ENCODE measurements around the gene CYP4F8.
"Not testable (repeated sequence)": the region's sequence is repeated elsewhere in the genome, so short reads cannot be mapped to it uniquely, and the experiment has no call there.

CYP4F8 gene

GRCh38 chr19:15614507-15615379, at the start of gene CYP4F8:
Gene CYP4F8 (plus strand): TSS chr19:15615218. CDS start chr19:15615617, 399 bp downstream.
- DNase-seq = no peak

DNA sequence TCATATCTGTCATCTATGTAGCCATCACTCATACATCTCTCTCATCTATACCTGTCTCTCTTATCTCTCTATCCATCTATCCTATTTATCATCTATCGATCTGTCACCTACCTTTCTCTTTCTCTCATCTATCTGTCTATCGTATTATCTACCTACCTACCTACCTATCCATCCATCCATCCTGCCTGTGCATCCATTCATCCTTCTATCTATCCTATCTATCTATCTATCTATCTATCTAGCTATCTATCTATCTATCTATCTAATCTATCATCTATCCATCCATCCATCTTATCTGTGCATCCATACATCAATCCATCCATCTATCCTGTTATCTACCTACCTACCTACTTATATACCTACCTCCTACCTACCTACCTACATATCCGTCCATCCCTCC, 44.6 kb upstream of the CYP4F8 start:
- DNase-seq = no peak

GRCh38 chr19:15575406-15575805, 39.6 kb upstream of the CYP4F8 start:
- DNase-seq = no peak

DNA sequence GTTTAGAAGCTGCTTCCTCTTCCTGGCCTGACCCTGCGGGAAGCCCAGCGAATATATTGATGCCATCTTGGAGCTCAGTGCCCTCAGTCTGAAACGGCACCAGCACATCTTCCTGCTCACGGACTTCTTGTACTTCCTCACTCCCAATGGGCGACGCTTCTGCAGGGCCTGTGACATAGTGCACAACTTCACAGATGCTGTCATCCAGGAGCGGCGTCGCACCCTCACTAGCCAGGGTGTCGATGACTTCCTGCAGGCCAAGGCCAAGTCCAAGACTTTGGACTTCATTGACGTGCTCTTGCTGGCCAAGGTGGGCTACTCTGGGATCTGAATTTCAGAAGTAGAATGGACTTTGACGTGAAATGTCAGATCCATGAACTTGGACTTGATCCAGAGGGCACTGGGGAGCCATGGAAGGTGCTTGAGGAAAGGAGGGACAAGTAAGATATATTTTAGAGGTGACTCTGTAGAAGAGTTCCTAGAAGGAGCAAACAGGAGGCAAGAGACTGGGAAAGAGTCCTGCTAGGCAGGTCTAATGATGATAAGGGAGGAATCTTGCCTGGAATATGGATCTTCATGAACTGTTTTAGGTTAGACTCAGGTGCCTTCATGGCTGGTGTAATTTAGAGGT, 38.4 kb upstream of the CYP4F8 start:
- DNase-seq = no peak

DNA sequence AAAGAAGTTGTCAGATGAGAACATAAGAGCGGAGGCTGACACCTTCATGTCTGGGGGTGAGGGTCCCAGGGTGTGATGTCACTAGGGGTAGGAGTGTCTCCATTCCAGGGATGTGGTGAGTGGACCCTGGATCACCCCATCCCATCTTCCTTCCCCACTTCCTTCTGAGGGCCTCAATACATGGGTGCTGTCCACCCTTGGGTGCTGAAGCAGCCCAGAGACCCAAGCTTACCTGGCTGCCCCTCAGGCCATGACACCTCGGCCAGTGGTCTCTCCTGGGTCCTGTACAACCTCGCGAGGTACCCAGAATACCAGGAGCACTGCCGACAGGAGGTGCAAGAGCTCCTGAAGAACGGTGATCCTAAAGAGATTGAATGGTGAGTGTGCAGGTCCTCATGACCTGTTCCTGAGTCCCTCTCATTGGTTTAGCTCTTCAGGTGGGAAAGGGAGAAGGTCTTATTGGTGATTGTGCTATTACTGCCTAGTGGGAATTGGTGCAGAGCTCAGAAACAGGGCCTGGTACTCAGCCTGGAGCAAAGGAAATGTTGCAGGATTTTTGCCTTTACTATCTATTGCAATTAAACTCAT, 37.7 kb upstream of the CYP4F8 start:
- DNase-seq = no peak

DNA sequence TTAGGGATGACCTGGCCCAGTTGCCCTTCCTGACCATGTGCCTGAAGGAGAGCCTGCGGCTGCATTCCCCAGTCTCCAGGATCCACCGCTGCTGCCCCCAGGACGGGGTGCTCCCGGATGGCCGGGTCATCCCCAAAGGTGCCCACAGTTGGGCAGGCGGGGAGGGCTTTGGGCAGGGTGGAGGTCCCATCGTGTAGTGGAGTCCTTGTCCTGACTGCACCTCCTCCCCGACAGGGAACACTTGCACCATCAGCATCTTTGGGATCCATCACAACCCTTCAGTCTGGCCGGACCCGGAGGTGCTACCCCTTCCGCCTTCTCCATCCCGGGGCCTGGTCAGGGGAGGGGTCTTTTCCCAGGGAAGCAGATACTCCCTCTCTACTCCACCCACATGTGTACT, 31.7 kb upstream of the CYP4F8 start:
- peak in 1 of 51 donors; percentile 1 for DNase-seq

DNA sequence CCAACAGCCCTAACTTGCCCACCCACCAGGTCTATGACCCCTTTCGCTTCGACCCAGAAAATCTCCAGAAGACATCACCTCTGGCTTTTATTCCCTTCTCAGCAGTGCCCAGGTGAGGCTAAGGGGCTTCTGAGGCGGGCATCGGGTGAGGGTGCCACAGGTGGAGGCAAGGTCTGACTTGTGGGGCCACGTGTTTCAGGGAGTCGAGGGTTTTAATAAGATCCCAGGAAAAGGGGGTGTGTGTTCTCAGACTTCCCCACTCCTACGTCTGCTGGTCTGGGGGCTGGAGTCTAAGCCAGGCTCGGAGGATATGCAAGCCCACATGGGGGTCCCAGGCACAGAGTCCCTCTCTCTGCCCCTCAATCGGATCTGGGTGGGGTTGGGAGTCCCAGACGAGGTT, 30.9 kb upstream of the CYP4F8 start:
- no peak for DNase-seq

GRCh38 chr19:15584541-15585115, 30.4 kb upstream of the CYP4F8 start:
- DNase-seq = peak in 45 of 51 donors; percentile 2 to 74 (median 37)

DNA sequence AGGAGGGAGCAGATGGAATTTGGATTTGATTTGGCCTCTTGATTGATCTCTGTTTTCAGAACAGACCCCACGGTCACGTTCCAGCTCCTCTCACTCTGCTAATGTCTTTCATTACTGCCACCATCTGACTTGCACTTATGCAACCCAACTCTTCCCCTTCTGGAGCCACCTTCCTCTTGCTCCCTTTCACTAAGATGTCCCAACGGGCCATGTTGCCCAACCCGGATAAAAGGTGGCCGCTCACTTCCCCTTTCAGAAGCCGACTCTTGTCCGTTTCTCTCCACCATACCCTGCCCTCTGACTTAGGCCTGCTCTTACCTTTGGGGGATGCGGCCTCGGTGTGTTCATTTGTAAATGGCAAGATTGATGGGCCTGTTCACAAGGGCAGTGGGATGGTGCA, 27.4 kb upstream of the CYP4F8 start:
- DNase-seq = peak in 4 of 51 donors; percentile 8 to 20 (median 8)

DNA sequence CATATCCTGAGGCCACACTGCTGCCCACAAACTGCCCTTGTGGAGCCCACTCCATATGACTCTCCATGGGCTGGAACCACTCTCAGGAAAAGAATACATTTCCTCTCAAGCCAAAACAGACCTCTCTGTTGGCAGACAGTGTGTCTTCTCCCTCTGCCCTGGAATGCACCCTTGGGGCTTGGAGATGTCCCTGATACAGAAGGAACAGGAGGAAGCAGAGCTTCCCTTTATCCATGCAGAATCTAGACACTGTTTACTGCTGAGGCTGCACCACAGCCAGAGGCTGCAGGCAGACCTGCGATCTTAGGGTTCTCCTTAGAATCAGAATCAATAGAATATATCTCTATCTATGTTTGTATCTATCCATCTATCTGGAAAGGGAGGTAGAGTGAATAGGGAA, 26.8 kb upstream of the CYP4F8 start:
- DNase-seq = no peak

GRCh38 chr19:15589760-15590451, 25.1 kb upstream of the CYP4F8 start:
- no peak for DNase-seq

DNA sequence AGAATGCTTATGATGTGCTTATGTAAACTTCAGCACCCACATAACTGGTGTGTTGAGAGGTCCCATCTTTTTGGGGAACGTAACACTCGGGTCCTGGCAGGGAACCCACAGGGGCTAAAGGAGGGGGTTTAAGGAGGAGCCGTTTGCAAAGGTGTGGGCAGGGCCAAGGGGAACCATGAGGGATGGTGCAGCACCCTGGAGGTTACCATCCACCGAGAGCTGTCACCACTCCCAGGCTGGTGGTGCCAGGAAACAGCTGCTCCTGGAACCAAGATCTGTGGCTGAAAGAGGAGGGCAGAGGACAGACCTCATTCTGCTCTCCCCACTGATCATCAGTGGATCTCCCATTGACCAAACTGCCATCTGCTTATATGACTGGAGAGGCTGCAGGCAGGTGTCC, 23.2 kb upstream of the CYP4F8 start:
- DNase-seq = no peak

DNA sequence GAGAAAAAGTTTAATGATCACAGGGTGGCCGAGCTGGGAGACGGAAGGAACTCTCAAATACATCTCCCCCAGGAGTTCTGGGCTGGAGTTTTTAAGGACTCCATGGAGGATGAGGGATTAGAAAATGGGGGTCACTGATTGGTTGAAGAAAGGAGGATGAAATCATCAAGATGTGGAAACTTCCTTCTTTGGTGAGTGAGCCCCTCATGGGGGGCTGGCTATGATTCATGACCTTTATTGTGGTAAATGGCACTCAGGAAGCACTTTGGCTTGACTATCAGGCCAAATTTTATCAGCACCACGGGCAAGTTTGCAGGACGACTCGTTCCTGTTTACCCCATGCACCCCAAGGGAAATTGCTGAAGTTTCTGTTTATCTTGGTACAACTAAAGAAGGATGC, 22.5 kb upstream of the CYP4F8 start:
- not testable (repeated sequence) for DNase-seq

DNA sequence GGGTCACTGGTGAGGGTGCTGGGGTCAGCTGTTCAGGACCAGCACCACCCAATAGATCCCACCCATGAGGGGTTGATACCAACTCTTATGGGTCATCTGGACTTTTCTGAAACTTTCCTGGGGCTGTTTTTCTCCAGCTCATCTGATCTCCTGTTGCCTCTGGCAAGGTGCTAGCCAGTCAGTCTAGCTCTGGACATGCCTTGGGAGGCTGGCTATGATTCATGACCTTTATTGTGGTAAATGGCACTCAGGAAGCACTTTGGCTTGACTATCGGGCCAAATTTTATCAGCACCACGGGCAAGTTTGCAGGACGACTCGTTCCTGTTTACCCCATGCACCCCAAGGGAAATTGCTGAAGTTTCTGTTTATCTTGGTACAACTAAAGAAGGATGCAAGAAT, 21.3 kb upstream of the CYP4F8 start:
- not testable (repeated sequence) for DNase-seq

DNA sequence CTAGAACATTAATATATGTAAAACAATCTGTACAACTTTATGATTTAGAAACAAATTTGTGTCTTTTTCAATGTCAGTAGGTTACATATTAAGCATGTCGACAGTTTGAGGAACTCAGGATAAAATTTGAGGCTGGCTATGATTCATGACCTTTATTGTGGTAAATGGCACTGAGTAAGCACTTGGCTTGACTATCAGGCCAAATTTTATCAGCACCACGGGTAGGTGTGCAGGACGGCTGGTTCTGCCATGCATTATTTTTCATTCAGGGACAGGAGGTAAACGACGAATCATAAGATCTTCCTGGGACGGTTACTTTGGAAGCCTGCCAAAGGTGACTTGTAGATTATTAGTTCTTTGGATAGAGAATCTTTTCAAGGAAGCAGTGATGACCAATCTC, 19.9 kb upstream of the CYP4F8 start:
- DNase-seq = no peak

DNA sequence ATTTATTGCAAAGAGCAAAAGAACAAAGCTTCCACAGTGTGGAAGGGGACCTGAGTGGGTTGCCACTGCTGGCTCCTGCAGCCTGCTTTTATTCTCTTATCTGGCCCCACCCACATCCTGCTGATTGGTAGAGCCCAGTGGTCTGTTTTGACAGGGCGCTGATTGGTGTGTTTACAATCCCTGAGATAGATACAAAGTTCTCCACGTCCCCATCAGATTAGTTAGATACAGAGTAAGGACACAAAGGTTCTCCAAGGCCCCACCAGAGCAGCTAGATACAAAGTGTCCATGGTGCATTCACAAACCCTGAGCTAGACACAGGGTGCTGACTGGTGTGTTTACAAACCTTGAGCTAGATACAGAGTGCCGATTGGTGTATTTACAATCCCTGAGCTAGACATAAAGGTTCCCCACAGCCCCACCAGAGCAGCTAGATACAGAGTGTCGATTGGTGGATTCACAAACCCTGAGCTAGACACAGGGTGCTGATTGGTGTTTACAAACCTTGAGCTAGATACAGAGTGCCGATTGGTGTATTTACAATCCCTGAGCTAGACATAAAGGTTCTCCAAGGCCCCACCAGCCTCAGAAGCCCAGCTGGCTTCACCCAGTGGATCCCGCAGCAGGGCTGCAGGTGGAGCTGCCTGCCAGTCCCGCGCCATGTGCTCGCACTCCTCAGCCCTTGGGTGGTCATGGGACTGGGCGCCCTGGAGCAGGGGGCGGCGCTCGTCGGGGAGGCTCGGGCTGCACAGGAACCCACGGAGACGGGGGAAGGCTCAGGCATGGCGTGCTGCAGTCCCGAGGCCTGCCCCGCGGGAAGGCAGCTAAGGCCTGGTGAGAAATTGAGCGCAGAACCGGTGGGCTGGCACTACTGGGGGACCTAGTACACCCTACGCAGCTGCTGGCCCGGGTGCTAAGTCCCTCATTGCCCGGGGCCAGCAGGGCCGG, 6.8 kb upstream of the CYP4F8 start:
- not testable (repeated sequence) for DNase-seq

GRCh38 chr19:15609261-15609660, 5.8 kb upstream of the CYP4F8 start:
- DNase-seq = no peak

GRCh38 chr19:15612342-15612741, 2.7 kb upstream of the CYP4F8 start:
- no peak for DNase-seq

- no peak for DNase-seq
Observed at GRCh38 chr19:15613338-15613737, 1.7 kb upstream of the CYP4F8 start.

- DNase-seq = no peak
Observed at GRCh38 chr19:15615526-15615925, 508 bp downstream of the CYP4F8 start.
